B cell (primary cell): Measurements from ENCODE around the gene UBE2J1.

Source experiments
- CTCF ChIP-seq: fragments of 200-600 bp; IDR thresholded peaks from one replicate; pipeline ENCODE4 v1.8.0; 2022; ENCODE audit warnings: antibody characterized with exemption, mild to moderate bottlenecking
- EZH2 ChIP-seq: IDR thresholded peaks from 2 replicates; pipeline ENCODE4 v1.6.1; 2012; ENCODE audit warnings: borderline replicate concordance, low read depth, mild to moderate bottlenecking, moderate library complexity, low read length; ENCODE audit not compliant: insufficient read depth, poor library complexity, severe bottlenecking

GRCh38 chr6:89381031-89381430 is 28.5 kb upstream of the UBE2J1 start:
- TF ChIP-seq CTCF (no peak), EZH2 (no peak)
